Hepatocyte (in vitro differentiated cells): ENCODE results near the gene ZNF616.

Experiments
- CTCF ChIP-seq: fragments of 200-600 bp; sonication (generic); IDR thresholded peaks from 2 replicates; pipeline ENCODE4 v1.5.1; 2016; ENCODE audit warnings: antibody characterized with exemption, mild to moderate bottlenecking; ENCODE audit not compliant: poor library complexity
- EZH2phosphoT487 ChIP-seq: fragments of 200-600 bp; sonication (generic); IDR thresholded peaks from one replicate; pipeline ENCODE4 v1.6.1; 2018; ENCODE audit warnings: antibody characterized with exemption, mild to moderate bottlenecking, low read depth, moderate library complexity; ENCODE audit not compliant: unreplicated experiment, severe bottlenecking

DNA sequence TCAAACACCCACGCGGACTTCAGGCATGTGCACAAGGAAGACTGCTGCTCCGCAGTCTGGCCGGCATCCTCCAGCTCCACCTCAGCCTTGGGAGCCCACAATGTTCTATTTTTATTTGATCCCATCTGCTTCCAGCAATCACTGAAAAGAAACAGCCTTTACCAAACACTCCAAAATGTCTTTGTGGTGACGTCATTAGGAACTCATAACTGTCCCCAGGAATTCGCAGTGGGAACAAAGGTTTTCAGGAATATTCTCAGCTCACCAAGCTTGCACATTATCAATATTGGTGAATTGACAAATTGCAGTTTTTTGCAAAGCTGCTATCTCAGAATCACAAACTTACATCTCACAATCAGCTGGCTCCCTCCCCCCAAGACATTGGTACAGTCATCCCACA, 29.0 kb downstream of the ZNF616 start:
- TF ChIP-seq CTCF (no peak), EZH2phosphoT487 (no peak)
